Neuronal stem cell (in vitro differentiated cells): ENCODE results near the gene ZSCAN16.

Experiments used
- DNase-seq: peaks from one replicate; pipeline ENCODE4 v3.0.0-alpha.2; 2013; ENCODE audit warnings: low spot score
- H2AFZ ChIP-seq: one replicate; pipeline ENCODE4 v1.6.1; 2013; ENCODE audit warnings: mild to moderate bottlenecking, low read length, inconsistent platforms
- H2AK5ac ChIP-seq: 2 replicates; pipeline ENCODE4 v1.6.1; 2013; ENCODE audit warnings: low read depth, mild to moderate bottlenecking, inconsistent platforms, low read length, moderate library complexity, mixed read lengths
- H2BK120ac ChIP-seq: 2 replicates; pipeline ENCODE4 v1.6.1; 2013; ENCODE audit warnings: low read depth, mild to moderate bottlenecking, inconsistent platforms, low read length, moderate library complexity, mixed read lengths
- H2BK12ac ChIP-seq: one replicate; pipeline ENCODE4 v1.6.1; 2013; ENCODE audit warnings: low read length, inconsistent platforms
- H2BK15ac ChIP-seq: 2 replicates; pipeline ENCODE4 v1.6.1; 2013; ENCODE audit warnings: mild to moderate bottlenecking, low read length, inconsistent platforms, mixed read lengths
- H2BK5ac ChIP-seq: one replicate; pipeline ENCODE4 v1.6.1; 2013; ENCODE audit warnings: inconsistent platforms, mild to moderate bottlenecking, low read length, moderate library complexity
- H3K14ac ChIP-seq: one replicate; pipeline ENCODE4 v1.6.1; 2013; ENCODE audit warnings: low read length, inconsistent platforms
- H3K18ac ChIP-seq: 2 replicates; pipeline ENCODE4 v1.6.1; 2013; ENCODE audit warnings: low read length, inconsistent platforms
- H3K23ac ChIP-seq: 2 replicates; pipeline ENCODE4 v1.6.1; 2013; ENCODE audit warnings: low read depth, mild to moderate bottlenecking, mixed read lengths, low read length, inconsistent platforms; ENCODE audit not compliant: poor library complexity
- H3K27ac ChIP-seq: replicated peaks from 3 replicates; pipeline ENCODE4 v1.5.1; 2013; ENCODE audit warnings: low read length, inconsistent platforms
- H3K27me3 ChIP-seq, 3 experiments: 2 replicates each; pipeline ENCODE4 v1.6.1; 2013; ENCODE audit warnings: low read length in 3 of 3, mild to moderate bottlenecking in 2 of 3, inconsistent platforms in 1 of 3, low read depth in 1 of 3, mixed read lengths in 1 of 3, moderate library complexity in 1 of 3; ENCODE audit not compliant: control insufficient read depth in 3 of 3, insufficient read depth in 3 of 3
- H3K36me3 ChIP-seq, 2 donors: replicated peaks in 1 of 2; 2 replicates each; pipeline ENCODE4 v1.6.1; 2013; ENCODE audit warnings: low read length in 2 of 2; ENCODE audit not compliant: control insufficient read depth in 2 of 2, insufficient read depth in 2 of 2
- H3K4ac ChIP-seq: 2 replicates; pipeline ENCODE4 v1.6.1; 2013; ENCODE audit warnings: inconsistent platforms, mild to moderate bottlenecking, low read length, moderate library complexity
- H3K4me1 ChIP-seq, 2 donors: 1 replicate in 1 of 2; 2 replicates in 1 of 2; pipeline ENCODE4 v1.6.1; 2013; ENCODE audit warnings: low read length in 2 of 2, low read depth in 1 of 2; ENCODE audit not compliant: control insufficient read depth in 2 of 2, insufficient read depth in 1 of 2
- H3K4me2 ChIP-seq: one replicate; pipeline ENCODE4 v1.6.1; 2013; ENCODE audit warnings: mild to moderate bottlenecking, low read length, inconsistent platforms; ENCODE audit not compliant: insufficient read depth, poor library complexity, severe bottlenecking
- H3K4me3 ChIP-seq, 2 donors: 2 replicates each; pipeline ENCODE4 v1.5.1; 2013; ENCODE audit warnings: low read length in 2 of 2, mild to moderate bottlenecking in 2 of 2, inconsistent platforms in 1 of 2, moderate library complexity in 1 of 2
- H3K79me1 ChIP-seq: one replicate; pipeline ENCODE4 v1.6.1; 2013; ENCODE audit warnings: low read depth, mild to moderate bottlenecking, inconsistent platforms, low read length, moderate library complexity
- H3K9ac ChIP-seq: one replicate; pipeline ENCODE4 v1.6.1; 2013; ENCODE audit warnings: mild to moderate bottlenecking, low read depth, low read length, inconsistent platforms; ENCODE audit not compliant: poor library complexity
- H3K9me3 ChIP-seq, 2 donors: replicated peaks in 1 of 2; 2 replicates each; pipeline versions ENCODE3 to v1.6.1; 2013; ENCODE audit warnings: low read length in 2 of 2, mild to moderate bottlenecking in 2 of 2, inconsistent platforms in 1 of 2, low read depth in 1 of 2, mixed read lengths in 1 of 2, moderate library complexity in 1 of 2; ENCODE audit not compliant: control insufficient read depth in 2 of 2, insufficient read depth in 1 of 2
- H4K8ac ChIP-seq: one replicate; pipeline ENCODE4 v1.6.1; 2013; ENCODE audit warnings: low read depth, mild to moderate bottlenecking, inconsistent platforms, low read length, moderate library complexity
- H4K91ac ChIP-seq: one replicate; pipeline ENCODE4 v1.6.1; 2013; ENCODE audit warnings: low read length, low read depth, mild to moderate bottlenecking, inconsistent platforms; ENCODE audit not compliant: poor library complexity
- WGBS, 2 donors: extraction: QIAGEN DNeasy Blood & Tissue Kit; methylation state at CpG; one replicate each; pipeline ENCODE4 v1.1.7; 2013; ENCODE audit warnings: missing lambda C conversion rate in 2 of 2, mixed read lengths in 1 of 2; ENCODE audit not compliant: insufficient read length in 2 of 2, insufficient replicate concordance in 1 of 2; ENCODE audit errors: extremely low coverage in 2 of 2; 5-methylcytosine and 5-hydroxymethylcytosine counted together

Gene ZSCAN16

GRCh38 chr6:28176373-28176772 is 52.0 kb downstream of the ZSCAN16 start:
- no peak overlapping the region for H3K18ac ChIP-seq
- no CpG with 5 or more reads among the region's 1 CpG for WGBS, 2 donors
- H3K27me3 ChIP-seq: no peaks in the 10 kb centered on the region
- no peaks in the 10 kb centered on the region for H3K36me3 ChIP-seq
- H2BK5ac ChIP-seq: no peak overlapping the region
- DNase-seq: no peak
- H3K79me1 ChIP-seq: no peaks in the 10 kb centered on the region
- no peak overlapping the region for H4K91ac ChIP-seq
- no peak overlapping the region for H3K27ac ChIP-seq
- no peaks in the 10 kb centered on the region for H3K4me1 ChIP-seq
- peaks cover 0 to under 1% of the 10 kb centered on the region in 2 donors for H3K9me3 ChIP-seq
- no peak overlapping the region for H2AFZ ChIP-seq
- H3K4ac ChIP-seq: no peak overlapping the region
- no peak overlapping the region for H4K8ac ChIP-seq
- H3K23ac ChIP-seq: no peak overlapping the region
- no peak overlapping the region for H3K14ac ChIP-seq
- H2BK120ac ChIP-seq: no peak overlapping the region
- no peak overlapping the region for H2AK5ac ChIP-seq
- H3K4me3 ChIP-seq: no peak overlapping the region
- H3K9ac ChIP-seq: no peak overlapping the region
- H2BK12ac ChIP-seq: no peak overlapping the region
- H3K4me2 ChIP-seq: no peak overlapping the region
- H2BK15ac ChIP-seq: no peak overlapping the region
